ENCODE measurements around the gene SLC39A11. TPM values are rescaled to one million over a fixed set of nuclear protein-coding genes. Genes with fewer than 3 reads are reported as not detected.

SLC39A11 gene
- total RNA-seq, 1 experiment from 2014 or later, result 46.4 TPM

GRCh38 chr17:73013816-73014663 lies 78.4 kb downstream of the SLC39A11 start (continued):
- TF ChIP-seq ATF3 (IDR thresholded peaks at IDR 0.05) (no peak), POLR2A (IDR thresholded peaks at IDR 0.05; ENCODE audit: borderline replicate concordance, extremely low read depth, insufficient read depth, insufficient read length) (no peak), CEBPB (IDR thresholded peaks at IDR 0.05; ENCODE audit: low read depth) (no peak), ZNF274 (IDR thresholded peaks at IDR 0.05; ENCODE audit: low read depth, low read length) (no peak)

DNA sequence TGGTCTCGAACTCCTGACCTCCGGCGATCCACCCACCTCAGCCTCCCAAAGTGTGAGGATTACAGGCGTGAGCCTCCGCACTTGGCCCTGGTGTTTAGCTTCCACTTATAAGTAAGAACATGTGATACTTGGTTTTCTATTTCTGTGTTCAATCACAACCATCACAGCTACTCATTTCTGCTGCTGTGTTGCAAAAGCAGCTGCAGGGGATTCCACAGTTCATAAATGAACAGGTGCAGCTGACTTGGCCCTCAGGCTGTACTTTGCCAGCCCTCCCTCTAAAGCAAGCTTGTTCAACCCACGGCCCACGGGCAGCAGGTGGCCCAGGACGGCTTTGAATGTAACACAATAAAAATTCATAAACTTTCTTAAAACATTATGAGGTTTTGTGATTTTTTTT lies 79.2 kb downstream of the SLC39A11 start:
- H3K9me2 ChIP-seq (ENCODE audit: insufficient read depth), result no peaks in the 10 kb centered on the region
- H3K9ac ChIP-seq (ENCODE audit: low read length), result no peak overlapping the region
- H3K36me3 ChIP-seq (ENCODE audit: control insufficient read depth in 1 of 2, insufficient read depth in 2 of 2, low read length in 2 of 2), result no peaks in the 10 kb centered on the region
- H3K27ac ChIP-seq (ENCODE audit: low read depth, low read length), result no peak overlapping the region
- H3K79me2 ChIP-seq (ENCODE audit: insufficient read depth, low read length), result no peaks in the 10 kb centered on the region
- DNase-seq (ENCODE audit: low read depth, low spot score), result no peak
- ChIA-PET RAD21 (ENCODE audit: low non-redundant PET in 1 of 2, low total read pairs in 2 of 2, uncharacterized antibody in 2 of 2, unreplicated experiment in 2 of 2) (interaction anchor here (1.1 to 1.2 kb wide), 2 partner anchors 12 to 285 kb away, joined by 3 read pairs; no protein-coding TSS in a partner anchor), CTCF (interaction anchor here (1.5 kb wide), 1 partner anchor 27 kb away, joined by 6 read pairs; no protein-coding TSS in a partner anchor), POLR2A (no interaction called here)
- peaks cover 13 to 19% of the 10 kb centered on the region in 2 experiments for H3K4me1 ChIP-seq (ENCODE audit: control insufficient read depth in 1 of 2, insufficient read depth in 2 of 2, low read length in 2 of 2)
- no peaks in the 10 kb centered on the region for H3K27me3 ChIP-seq (ENCODE audit: insufficient read depth, low read length)
- intact Hi-C loops (cut with micrococcal nuclease), result loop anchor here (5.0 kb wide), 1 partner anchor 79 kb away; the partner anchor contains the start of gene SLC39A11
- peak overlapping the region; percentile 64 for H3K4me2 ChIP-seq (ENCODE audit: low read length)
- H4K20me1 ChIP-seq (ENCODE audit: insufficient read depth), result no peaks in the 10 kb centered on the region
- no peaks in the 10 kb centered on the region for H3K9me3 ChIP-seq (ENCODE audit: control insufficient read depth in 1 of 2, insufficient read depth in 1 of 2, low read depth in 1 of 2, low read length in 2 of 2)
- no peak overlapping the region for H2AFZ ChIP-seq (ENCODE audit: low read depth, low read length, poor library complexity, severe bottlenecking)
- TF ChIP-seq EGR1 (IDR thresholded peaks at IDR 0.05; ENCODE audit: low read depth), result no peak
- TF ChIP-seq CBX3 (IDR thresholded peaks at IDR 0.05; ENCODE audit: low read depth), result no peak
- no peak for TF ChIP-seq CEBPB (IDR thresholded peaks at IDR 0.05; ENCODE audit: low read depth)
- TF ChIP-seq ZBTB33 (IDR thresholded peaks at IDR 0.05; ENCODE audit: extremely low read depth, insufficient replicate concordance, low read length), result no peak
- no peak for TF ChIP-seq MAX (IDR thresholded peaks at IDR 0.05)
- no peak for TF ChIP-seq EZH2phosphoT487 (IDR thresholded peaks at IDR 0.05; ENCODE audit: borderline replicate concordance)
- no peak for TF ChIP-seq SP1 (IDR thresholded peaks at IDR 0.05; ENCODE audit: low read depth)
- no peak for TF ChIP-seq FOSL1 (IDR thresholded peaks at IDR 0.05; ENCODE audit: low read depth)
- no peak for TF ChIP-seq RAD21 (IDR thresholded peaks at IDR 0.05; ENCODE audit: low read depth)
- TF ChIP-seq ZNF274 (IDR thresholded peaks at IDR 0.05; ENCODE audit: low read depth, low read length), result no peak
- no peak for TF ChIP-seq TCF7L2 (IDR thresholded peaks at IDR 0.05; ENCODE audit: borderline replicate concordance, extremely low read depth, insufficient read depth, insufficient read length)
- TF ChIP-seq YY1 (IDR thresholded peaks at IDR 0.05; ENCODE audit: extremely low read depth, insufficient replicate concordance, low read depth, low read length), result no peak
- no peak for TF ChIP-seq SRF (IDR thresholded peaks at IDR 0.05; ENCODE audit: low read depth)
- TF ChIP-seq CTCF (IDR thresholded peaks at IDR 0.05 in 2 of 3, conservative IDR thresholded peaks at IDR 0.05 in 1 of 3; ENCODE audit: borderline replicate concordance in 1 of 3, insufficient read depth in 1 of 3, low read depth in 2 of 3, low read length in 2 of 3), result no peak
- no peak for TF ChIP-seq SIN3A (IDR thresholded peaks at IDR 0.05; ENCODE audit: low read depth)
- no peak for TF ChIP-seq JUND (IDR thresholded peaks at IDR 0.05)
- H3K4me3 ChIP-seq (replicated peaks in 1 of 2; ENCODE audit: low read depth in 1 of 2, low read length in 2 of 2), result no peak overlapping the region
- ATAC-seq, result no peak
- no TSS peak for BruUV-seq (replicated peaks)
